Left kidney (tissue), 2 donors: ENCODE measurements around the gene GOLGA6A. TPM values are rescaled to one million over a fixed set of nuclear protein-coding genes. Genes with fewer than 3 reads are reported as not detected.
"Not testable (repeated sequence)": the region's sequence is repeated elsewhere in the genome, so short reads cannot be mapped to it uniquely, and the experiment has no call there.

Experiments used
- DNase-seq: peaks from one replicate; pipeline ENCODE4 v3.0.0-alpha.2; 2013
- polyA plus RNA-seq: library from polyadenylated mRNA; unstranded; fragments of 120-200 nt; gene quantifications from one replicate; pipeline ENCODE4 v1.2.1, GENCODE V29; 2013; ENCODE audit not compliant: insufficient read length

Gene GOLGA6A
- polyA plus RNA-seq, 1 donor = 0.27 TPM

DNA sequence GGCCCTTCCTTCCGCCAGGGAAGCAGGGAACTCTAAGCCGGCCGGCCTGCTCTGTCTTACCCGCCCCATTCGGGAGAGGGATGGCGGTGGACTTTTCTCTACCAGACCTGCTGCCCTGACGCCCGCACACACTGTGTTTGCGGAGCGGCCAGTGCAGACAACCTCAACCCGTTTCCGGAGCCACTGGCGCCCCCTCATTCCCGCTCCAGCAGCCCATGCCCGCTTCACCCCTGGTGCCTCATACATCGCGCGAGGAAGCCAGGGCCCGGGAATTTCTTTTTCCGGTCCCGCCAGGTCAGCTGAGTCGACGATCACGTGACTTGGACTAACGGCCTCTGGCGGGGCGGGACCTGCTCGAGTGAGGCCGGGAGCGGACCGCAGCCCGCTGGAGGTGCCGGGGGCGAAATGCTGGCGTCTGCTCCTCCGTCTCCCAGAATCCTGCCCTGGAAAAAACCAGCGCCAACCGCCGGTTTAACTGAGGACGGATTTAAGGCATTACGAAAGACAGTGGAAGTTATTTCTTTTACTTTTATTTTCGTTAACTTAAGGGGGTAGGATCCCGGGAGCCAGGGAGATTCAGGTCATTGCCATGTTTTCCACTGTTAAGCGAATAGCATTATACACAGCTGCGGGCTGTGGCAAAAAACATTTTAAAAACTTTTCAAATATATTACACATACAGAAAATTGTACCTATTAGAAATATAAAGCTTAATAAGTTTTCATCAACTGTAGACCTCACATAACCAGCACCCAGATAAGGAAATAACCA lies 17.8 kb upstream of the GOLGA6A start:
- DNase-seq = peak; percentile 85

DNA sequence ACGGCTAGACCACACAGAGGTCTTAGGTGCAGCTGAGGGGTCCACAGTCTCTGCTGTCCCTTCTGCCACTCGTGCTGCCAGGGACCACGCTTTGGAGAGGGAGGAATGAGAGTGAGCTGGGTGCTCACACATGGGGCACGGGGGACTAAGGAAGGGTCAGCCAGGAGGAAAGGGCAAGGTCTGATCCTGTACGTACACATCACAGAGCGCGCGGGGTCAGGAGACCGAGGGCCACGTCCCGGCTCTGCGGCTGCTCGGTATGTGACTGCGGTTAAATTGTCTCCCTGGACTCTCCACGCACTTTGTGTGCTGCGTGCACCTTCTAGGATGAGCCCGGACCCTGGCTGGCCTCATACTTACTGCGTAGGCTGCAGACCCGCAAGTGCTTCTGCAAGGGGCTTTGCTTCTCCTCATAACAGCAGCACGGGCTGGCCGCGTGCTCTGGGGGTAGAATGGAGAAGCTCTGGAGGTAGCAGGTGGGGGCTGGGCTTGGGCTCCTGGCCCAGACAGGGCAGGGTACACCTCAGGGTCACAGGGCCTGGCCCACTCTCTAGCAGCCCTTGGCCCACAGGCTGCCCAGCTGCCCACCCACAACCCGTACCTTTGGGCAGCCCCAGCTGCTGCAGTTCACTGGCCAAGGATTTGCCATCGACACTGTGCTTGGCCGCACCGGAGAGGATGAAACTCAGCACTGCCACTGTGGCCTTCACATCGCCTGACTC lies 14.6 kb upstream of the GOLGA6A start:
- DNase-seq = not testable (repeated sequence)

DNA sequence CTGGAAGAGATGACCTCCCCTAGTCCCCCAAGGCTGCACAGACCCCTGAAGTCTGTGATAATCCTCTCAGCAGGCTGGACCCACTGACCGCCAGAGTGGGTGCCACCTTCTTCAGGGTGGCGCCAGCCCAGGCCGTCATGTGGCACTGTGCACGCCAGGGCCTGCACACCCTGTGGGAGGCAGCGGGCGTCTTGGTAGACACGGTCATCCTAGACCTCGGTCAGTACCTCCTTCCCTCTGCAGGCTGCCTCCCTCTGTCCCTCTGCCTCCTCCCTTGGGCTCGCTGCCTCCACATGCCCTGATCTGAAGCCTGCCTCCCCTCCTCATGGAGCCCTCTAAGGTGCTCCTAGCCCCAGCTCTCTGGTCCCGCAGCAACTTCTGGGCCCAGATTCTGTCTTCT lies 13.3 kb upstream of the GOLGA6A start:
- not testable (repeated sequence) for DNase-seq

DNA sequence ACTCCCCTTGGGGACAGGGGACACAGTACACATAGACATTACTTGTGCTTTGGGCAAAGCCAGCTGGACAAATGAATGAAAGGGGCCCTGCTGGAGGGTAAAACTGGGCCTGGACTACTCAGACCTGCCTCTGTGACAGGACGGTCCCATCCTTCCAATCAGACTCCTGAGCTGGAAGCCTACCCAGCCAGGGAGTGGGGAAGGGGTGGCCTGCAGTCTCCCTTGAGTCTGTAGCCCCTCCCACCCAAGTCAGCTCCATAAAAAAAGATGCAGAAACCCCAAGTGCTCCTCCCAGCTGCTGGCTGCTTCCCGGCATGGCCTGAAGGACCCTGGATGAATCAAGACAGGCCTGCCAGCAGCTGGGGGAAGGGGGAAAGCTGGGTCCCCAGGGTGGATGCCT lies 12.2 kb upstream of the GOLGA6A start:
- not testable (repeated sequence) for DNase-seq

DNA sequence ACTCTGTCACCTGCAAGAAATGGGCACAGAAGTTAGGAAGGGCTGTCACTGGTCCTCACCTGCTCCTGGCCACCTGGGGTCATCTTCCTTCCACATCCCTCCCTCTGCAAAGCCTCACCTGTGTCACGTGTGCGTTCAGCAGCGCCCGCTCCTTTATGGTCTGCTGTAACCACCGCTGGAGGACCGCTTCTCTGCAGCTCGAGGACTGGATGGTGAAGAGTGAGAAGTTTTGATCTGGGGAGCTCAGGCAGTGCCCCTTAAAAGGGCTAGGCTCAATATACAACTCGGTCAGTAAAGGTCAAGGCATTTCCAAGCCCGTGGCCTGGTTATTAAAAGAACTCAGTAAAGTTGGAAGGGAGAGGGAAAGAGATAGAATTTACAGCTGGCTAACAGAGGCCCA lies 6.6 kb downstream of the GOLGA6A start:
- DNase-seq = not testable (repeated sequence)

DNA sequence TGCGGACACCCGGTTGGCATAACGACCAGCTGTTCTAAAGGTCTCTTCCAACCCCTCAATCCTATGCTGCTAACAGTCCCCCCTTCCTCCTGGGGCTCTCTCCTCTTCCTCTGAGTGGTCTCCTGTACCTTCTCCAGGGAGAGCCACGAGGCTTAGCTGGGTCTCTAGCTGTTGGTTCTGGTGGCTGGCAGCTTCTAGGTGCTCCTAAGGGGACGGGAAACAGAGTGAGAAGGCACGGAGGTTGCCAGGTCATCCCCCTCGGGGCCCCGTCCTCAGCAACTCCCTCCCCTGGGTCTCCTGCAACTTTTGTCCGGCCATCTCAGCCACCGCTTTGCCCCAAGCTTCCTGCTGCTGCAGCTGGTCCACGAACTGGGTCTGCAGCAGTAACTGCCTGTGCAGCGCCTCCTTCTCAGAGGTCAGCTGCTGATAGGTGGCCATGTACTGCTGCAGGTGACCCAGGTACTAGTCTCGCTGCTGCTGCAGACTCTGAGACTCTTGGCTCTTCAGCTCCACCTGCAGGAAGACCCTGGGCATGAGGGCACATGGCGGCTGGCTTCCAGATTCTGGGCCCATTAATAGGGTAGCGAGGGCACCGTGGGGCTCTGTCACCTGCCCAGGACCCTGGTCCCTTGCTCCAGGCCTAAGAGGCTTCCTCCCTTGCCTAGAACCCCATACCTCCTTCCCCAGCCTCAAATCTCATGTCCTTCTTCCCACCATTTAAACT lies 9.6 kb downstream of the GOLGA6A start:
- DNase-seq = not testable (repeated sequence)

DNA sequence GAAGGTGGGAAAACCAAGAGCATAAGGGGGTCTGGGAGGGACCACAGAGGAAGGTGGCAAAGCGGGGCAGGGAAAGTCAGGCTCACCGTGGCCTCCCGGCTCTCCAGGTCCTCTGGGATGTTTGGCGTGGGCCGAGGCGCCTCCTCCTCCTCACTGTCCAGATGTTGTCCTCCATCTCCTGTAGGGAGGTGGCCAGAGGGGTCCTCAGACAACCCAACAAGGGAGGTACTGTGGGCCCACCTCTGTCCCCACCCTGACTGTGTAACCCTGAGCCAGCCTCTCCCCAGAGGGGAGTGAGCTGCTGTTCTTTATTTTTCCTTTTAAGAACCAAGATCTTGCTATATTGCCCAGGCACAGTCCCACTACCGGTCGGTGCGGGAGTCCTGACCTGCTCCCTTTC lies 10.2 kb downstream of the GOLGA6A start:
- DNase-seq = not testable (repeated sequence)

DNA sequence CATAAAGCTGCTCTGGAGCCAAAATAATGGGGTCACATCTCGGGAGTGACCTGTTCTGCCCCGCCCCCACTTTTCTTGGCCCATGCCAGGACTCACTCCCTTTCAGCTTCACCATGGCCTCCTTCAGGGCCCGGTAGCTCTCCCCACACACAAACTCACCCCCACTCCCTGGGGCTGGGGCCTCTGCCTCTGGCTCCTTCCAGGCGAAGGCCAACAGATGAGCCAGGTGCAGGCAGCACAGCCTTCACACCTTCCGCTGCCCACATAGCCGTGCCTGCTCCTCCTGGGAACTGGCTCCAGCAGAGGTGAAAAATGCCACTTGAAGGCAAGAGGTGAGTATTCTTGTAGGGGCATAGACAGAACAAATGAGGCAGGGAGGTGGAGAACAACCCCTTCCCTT lies 10.7 kb downstream of the GOLGA6A start:
- DNase-seq = not testable (repeated sequence)

DNA sequence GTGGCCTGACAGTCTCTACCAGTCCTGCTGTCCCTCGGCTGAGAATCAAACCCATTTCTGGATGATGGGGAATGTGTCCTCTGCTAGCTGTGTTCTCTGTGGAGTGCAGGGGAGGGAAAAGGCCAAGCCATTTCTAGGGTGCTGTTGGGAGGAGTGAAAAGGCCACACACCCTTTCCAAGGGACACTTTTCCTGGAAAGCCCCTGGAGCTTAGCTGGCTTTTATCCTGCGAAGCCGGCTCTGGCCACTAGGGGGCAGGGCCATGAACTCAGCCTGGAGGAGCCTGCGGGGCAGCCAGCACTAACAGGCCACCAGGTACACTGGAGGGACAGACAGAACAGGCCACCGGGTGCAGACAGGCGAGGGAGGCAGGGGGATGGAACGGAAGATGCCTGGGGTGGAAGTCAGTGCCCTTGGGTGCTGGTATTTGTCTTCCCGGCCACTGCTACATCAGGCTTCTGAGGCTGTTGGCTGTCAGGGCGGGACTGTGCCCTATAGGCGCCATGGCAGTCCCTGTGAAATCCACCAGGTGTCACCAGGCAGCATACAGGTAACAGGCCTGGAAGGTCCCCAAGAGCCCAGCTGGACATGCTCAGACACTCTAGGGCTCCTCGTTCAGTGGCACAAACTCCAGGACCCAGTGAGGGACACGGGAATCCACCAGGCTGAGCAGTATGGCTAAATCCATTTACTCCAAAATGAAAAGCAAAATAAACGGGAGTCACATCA lies 16.5 kb downstream of the GOLGA6A start:
- DNase-seq = not testable (repeated sequence)

DNA sequence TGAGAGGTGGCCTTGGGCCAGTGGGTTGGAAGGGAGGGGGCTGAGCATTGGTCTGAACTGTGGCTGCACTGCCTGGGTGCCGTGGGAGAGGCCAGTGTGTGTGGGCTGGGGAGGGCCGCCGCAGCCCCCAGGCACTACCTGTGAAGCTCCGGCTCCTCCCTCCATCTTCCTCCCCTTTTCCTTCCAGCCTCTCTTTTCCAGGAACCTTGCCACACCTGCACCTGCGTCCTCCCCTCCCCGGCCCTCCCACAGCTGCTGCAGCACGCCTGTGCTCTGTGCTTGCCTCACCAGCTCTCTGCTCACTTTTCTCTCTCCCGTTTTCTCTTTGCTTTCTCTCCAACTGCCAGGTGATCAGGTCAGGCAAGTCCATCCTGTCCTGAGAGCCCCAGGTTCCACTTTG lies 17.5 kb downstream of the GOLGA6A start:
- not testable (repeated sequence) for DNase-seq

DNA sequence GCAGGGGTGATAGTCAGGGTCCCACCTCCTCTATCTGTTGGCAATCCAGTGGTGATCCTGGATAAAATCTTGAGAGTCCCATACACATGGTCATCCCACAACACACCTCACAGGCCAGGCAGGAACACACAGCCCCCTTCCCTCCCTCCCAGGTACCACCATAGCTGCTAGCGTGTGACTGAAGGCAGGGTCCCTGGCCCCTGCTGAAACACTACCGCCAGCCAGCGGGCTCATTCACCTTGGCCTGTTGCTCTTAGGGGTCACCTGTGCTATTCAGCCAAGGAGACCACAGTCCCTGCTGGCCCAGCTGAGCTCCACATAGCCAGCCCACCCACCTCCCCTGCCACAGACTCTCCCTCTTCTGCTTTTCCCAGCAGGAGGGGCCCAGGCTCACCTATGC lies 18.2 kb downstream of the GOLGA6A start:
- DNase-seq = not testable (repeated sequence)

DNA sequence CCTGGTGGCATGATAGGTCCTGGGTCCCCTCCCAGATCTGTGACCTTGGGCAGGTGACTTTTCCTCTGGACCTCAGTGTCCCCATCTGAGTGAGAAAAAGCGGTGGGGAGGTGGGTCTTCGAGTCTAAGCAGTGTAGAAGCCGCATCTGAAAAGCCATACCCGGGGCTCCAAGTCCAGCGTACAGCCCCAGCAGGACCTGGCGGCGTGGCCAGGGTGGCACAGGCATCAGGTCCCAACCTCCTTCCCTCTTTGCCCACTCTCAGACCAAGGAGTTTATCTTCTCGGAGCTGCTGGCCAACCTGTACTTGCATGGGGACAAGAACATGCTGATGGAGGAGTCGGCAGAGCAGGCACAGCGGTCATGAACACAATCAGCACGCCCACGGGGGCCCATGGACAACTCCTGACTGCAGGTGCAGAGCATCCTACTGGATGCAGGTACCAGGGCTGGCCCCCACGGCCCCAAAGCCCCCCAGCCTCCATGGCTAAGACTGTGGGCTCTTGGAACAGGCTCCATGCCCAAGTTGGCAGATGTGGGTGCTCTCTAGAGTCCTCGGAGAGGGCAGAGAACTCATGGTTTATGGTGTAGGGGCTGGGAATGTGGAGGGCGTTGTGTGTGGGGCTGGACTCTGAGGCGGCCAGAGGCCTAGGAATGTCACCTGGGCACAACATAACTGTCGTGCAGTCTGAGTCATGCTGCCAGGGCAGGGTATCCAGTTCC lies 18.8 kb downstream of the GOLGA6A start:
- not testable (repeated sequence) for DNase-seq

DNA sequence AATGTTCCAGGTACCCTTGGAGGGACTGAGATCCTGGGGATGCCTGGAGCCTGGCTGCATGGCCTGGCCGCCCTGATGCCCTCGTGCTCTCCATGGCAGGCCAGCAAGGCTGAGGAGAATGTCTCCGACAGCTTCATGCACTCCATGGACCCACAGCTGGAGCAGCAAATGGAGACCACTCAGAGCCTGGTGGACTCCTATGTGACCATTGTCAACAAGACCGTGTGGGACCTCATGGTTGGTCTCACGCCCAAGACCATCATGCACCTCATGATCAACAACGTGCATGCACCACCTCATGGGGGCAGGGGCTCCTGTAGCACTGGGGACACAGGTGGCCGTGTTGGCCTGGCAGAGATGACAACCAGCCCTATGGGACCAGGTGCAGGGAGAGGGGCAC lies 19.7 kb downstream of the GOLGA6A start:
- DNase-seq = no peak

DNA sequence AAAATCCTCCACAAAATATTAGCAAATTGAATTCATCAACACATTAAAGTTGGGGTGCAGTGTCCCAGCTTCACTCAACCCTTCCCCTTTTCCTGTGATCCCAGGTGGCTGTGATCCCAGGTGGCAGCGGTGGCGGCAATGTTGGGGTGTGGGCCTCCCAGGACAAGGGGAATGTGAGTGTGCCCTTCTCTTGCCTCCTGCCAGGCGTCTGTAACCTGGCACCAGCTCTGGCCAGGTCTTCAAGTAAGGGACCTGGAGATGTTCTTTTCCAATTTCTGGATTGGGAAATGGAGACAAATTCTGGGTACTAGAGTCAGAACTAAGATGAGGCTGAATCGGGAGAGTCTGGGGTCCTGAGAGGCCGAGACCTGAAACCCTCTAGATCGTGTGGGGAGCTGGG lies 20.1 kb downstream of the GOLGA6A start:
- no peak for DNase-seq

DNA sequence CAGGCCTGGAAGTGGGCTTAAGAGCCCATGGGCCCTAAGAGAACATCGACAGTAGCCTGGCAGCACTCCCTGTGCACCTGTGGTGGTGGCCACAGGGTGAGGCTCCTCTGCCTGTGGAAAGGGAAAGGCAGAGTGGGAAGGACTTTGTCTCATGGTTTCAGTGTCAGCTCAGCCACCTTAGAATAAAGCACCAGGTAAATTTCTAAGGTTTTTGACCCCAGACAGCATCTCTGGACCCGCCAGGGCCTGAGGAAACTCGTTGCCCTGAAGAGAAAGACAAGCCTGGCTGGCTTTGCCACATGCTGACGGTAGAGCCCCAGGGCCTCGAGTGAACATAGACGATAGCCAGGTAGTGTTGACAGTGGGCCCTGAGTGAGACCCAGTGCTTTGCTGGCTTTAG lies 22.1 kb downstream of the GOLGA6A start:
- DNase-seq = no peak

DNA sequence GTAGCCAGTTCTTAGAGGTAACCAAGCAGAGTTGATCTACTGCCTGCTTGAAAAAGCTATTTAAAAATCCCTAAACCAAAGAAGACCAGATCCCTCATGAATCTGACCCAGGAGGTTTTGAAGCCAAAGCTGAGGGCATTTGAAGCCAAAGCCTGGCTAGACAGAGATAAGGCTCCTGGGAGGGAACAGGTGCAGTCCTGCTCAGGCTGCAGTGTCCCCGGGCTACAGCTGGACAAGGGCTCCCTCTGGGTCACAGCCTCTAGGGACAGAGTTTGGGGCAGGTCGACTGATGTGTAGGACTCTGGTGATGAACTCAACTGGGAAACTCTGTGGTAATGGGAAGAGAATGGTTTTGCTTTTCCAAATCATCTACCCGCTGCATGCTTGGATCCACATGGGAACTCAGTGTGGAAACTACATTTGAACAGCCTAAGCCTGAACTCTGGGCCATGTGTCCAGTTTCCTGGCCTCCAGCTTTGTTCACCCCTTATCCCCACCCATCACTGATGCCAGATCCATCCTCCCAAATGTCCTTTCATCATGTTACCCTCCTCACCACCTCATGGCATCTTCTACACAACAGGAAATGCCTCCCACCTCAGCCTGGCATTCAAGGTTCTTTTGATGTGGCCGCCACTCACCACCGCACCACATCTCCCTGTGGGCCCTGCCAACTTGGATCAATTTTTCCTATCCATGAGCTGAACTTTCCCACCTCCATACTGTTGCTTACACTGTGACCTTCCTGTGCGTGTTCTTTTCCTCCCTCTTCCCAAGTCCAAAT lies 23.1 kb downstream of the GOLGA6A start:
- DNase-seq = not testable (repeated sequence)

DNA sequence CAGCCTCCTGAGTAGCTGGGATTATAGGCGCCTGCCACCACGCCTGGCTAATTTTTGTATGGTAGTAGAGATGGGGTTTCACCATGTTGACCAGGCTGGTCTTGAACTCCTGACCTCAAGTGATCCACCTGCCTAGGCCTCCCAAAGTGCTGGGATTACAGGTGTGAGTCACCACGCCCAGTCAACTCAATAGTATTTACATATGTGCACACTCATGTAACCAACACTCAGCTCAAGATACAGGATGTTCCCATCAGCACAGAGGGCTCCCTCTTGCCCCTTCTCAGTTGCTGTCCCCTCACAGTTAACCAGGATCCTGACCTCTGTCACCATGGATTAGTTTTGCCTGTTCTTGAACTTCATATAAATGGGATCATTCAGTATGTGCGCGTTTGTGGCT lies 26.0 kb downstream of the GOLGA6A start:
- DNase-seq = not testable (repeated sequence)

DNA sequence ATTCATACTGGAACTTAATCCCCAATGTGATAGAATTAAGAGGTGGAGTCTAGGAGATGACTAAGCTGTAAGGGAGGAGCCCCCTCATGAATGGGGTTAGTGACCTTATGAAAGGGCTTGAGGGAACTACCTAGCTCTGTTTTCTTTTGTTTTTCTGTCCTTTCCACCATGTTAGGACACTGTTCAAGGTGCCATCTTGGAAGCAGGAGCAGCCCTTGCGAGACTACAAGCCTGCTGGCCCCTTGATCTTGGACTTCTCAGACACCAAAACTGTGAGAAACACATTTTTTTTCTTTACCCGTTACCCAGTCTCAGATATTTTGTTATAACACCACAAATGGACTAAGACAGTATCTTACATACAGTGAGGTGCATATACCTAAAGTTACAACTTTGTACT lies 26.5 kb downstream of the GOLGA6A start:
- DNase-seq = no peak

DNA sequence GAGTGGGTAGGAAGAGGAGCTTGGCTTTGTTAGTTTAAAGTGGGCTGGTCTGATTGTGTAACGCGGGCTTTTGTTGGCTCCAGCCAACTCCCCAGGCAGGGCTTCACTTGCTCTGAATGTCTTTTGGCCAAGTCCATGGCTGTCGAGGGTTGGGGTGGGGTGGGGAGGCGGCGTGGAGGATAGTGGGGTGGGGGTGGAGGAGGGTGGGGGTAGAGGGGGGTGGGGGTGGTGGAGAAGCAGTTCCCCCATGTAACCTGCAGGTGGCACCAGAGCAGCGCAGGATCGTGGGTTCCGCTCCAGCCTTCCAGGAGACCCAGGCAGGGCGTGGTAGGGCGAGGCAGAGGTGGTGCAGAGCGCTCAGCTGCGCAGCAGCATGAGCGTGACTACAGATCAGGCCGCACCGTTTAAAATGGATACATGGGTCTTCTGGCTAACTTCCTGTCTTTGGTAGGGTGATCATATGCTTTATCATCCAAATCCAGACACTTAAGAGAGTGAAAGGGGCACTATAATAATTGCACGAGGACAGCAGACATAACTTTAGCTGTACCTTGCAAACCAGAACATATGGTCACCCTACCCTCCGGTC lies 28.3 kb downstream of the GOLGA6A start:
- peak; percentile 55 for DNase-seq

DNA sequence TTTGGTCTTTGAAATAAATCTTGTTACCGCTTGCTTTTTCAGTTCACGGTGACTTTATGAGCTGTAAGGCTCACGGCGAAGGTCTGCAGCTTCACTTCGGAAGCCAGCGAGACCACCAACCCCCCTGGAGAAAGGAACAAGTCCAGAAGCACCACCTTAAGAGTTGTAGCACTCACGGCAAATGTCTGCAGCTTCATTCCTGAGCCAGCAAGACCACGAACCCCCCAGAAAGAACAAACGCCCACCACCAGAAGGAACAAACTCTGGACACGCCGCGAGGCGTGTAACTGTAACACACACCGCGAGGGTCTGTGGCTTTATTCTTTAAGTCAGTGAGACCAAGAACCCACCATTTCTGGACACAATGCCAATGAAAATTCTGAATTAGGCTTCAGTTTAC lies 28.8 kb downstream of the GOLGA6A start:
- DNase-seq = no peak
